IPS DF 6.9 (cell line): ENCODE measurements around the gene SLC18A3.

Source experiments
- DNase-seq: peaks from one replicate; pipeline ENCODE4 v3.0.0-alpha.2; 2013; ENCODE audit warnings: low read depth, low spot score
- H3K27ac ChIP-seq: one replicate; pipeline ENCODE4 v1.5.1; 2013; ENCODE audit warnings: low read length, control low read depth
- H3K27me3 ChIP-seq: 2 replicates; pipeline ENCODE4 v1.6.1; 2013; ENCODE audit warnings: mild to moderate bottlenecking, low read length; ENCODE audit not compliant: control insufficient read depth, insufficient read depth
- H3K36me3 ChIP-seq: 2 replicates; pipeline ENCODE4 v1.6.1; 2013; ENCODE audit warnings: low read length; ENCODE audit not compliant: control insufficient read depth, insufficient read depth
- H3K4me1 ChIP-seq: 2 replicates; pipeline ENCODE4 v1.6.1; 2013; ENCODE audit warnings: low read length; ENCODE audit not compliant: control insufficient read depth, insufficient read depth
- H3K4me3 ChIP-seq: 2 replicates; pipeline ENCODE4 v1.5.1; 2013; ENCODE audit warnings: mild to moderate bottlenecking, low read length
- H3K9me3 ChIP-seq: 2 replicates; pipeline ENCODE4 v1.6.1; 2013; ENCODE audit warnings: low read length, inconsistent platforms; ENCODE audit not compliant: control insufficient read depth, insufficient read depth
- WGBS: extraction: QIAGEN DNeasy Blood & Tissue Kit; methylation state at CpG from one replicate; pipeline ENCODE4 v1.1.7; 2013; ENCODE audit warnings: mixed read lengths, missing lambda C conversion rate; ENCODE audit not compliant: insufficient read length, insufficient coverage; 5-methylcytosine and 5-hydroxymethylcytosine counted together

The SLC18A3 gene

DNA sequence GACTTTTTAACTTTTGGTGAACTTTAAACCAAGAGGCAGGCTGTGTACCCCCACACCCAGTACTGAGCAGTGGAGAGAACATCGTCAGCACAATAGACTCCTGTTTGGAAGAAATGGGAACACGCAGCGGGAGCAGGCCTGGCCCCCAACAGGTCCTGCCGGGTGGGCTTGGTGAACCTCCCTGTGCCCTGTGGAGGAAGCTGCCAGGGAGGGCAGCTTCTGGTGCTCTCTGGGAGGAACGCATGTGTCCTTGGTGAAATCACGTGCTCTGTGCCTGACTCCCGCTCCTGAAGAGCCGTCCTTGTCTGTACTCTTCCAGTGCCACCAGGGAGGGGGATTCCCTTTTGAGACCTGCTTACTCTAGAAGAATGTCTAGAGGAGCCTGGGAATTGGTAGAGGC is 35.3 kb downstream of the SLC18A3 start:
- no peak overlapping the region for H3K27ac ChIP-seq
- no peaks in the 10 kb centered on the region for H3K9me3 ChIP-seq
- no peaks in the 10 kb centered on the region for H3K27me3 ChIP-seq
- WGBS: no CpG with 5 or more reads among the region's 8 CpGs
- no peak for DNase-seq
- H3K4me3 ChIP-seq: no peak overlapping the region
- 0 out of 2 replicates have a peak, but pooled peaks cover 3% of the 10 kb centered on the region for H3K4me1 ChIP-seq
- no peaks in the 10 kb centered on the region for H3K36me3 ChIP-seq

DNA sequence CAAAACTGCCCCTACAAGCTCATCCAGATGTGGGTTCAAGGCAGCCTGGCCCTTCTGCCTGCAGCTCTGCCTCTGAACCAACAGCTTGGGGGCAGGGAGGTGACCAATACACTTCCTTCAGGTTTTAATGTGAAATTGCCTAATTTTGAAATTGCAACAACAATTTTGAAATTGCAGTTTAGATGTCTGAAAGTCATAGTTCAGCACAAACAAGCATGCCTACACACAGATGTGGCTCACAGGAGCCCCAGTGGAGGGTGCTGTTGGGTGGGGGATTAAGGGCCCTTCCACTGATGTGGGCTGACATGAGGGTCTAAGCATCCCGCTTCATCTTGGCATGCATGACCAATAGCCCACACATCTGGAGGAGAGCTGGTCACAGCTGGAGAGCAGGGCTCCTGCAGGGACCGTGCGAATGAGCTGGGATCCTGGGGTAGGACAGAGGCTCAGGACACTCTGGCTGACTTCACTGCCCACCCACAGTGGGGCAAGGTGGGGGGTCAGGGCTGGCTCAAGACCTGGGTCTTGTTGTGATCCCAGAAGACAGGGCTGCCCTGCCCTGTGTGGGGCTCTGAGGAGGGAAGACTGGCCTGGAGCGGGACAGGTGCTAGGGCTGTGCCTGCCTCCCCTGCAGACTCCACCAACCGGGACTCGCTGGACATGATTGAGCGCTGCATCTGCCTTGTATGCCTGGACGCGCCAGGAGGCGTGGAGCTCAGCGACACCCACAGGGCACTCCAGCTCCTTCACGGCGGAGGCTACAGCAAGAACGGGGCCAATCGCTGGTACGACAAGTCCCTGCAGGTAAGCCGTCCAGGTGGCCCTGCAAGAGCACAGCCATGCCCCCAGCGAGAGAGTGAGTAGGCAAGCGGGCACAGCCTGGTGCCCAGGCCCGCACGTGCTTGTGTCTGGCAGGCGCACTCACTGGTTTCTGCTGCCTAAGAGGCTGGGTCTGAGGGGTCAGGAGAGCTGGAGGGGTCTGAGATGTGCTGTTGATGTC is 36.1 kb downstream of the SLC18A3 start:
- no peak for DNase-seq
- Histone ChIP-seq H3K4me1 (0 out of 2 replicates have a peak, but pooled peaks cover 3% of the 10 kb centered on the region), H3K4me3 (no peak overlapping the region), H3K27me3 (no peaks in the 10 kb centered on the region), H3K36me3 (no peaks in the 10 kb centered on the region), H3K27ac (no peak overlapping the region), H3K9me3 (no peaks in the 10 kb centered on the region)
- WGBS: no CpG with 5 or more reads among the region's 22 CpGs

DNA sequence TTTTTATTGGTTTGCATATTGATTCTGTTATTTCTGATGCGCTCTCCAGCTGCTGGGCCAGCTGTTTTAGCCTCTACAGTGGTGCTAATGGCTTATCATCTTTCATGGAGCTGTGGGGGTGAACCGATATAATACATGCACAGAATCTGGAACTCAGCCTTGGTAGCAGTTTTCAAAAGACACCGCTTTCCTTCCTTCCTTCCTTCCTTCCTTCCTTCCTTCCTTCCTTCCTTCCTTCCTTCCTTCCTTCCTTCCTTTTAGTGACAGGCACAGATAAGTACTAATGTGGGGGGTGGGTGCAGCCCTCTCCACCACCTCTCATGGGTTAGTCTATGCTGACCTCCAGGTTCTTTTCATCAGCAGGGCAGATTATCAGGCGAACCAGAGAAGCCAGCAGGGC is 37.4 kb downstream of the SLC18A3 start:
- H3K27me3 ChIP-seq: no peaks in the 10 kb centered on the region
- no peak overlapping the region for H3K27ac ChIP-seq
- no CpG with 5 or more reads among the region's 4 CpGs for WGBS
- no peak for DNase-seq
- no peaks in the 10 kb centered on the region for H3K9me3 ChIP-seq
- H3K4me3 ChIP-seq: no peak overlapping the region
- H3K36me3 ChIP-seq: no peaks in the 10 kb centered on the region
- H3K4me1 ChIP-seq: 0 out of 2 replicates have a peak, but pooled peaks cover 3% of the 10 kb centered on the region

DNA sequence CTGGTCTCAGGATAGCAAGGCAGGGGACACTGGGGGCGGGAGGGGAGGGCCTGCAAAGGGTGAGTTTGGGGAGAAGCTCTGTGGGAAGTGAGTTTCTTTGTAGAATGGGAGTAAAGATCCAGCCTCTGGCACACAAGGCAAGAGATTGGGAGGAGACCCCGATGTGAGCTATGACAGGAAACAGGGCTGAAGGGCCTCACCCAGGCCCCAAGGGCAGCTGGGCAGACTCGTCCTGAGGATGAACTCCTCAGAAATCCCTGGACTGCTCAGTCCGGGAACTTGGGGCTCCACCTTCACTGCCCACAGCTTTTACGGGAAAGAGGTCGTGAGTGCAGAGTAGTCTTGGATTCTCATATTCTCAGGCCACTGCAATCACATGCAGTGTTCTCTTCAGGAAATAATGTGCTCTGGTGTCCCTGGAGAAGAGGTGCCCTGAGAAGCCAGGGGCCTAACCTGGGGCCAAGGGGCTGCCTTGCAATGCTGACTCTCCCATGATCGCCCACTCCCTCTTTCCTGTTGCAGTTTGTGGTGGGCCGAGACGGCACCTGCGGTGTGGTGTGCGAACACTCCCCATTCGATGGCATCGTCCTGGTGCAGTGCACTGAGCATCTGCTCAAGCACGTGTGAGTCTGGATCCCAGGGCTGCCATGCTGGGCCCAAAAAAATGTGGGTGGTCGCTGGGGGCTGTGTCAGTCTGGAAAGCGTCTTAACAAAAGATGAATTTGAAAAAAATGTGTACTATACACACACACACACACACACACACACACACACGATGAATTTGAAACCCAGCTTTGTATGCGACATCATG is 38.1 kb downstream of the SLC18A3 start:
- no peak overlapping the region for H3K27ac ChIP-seq
- H3K4me1 ChIP-seq: 0 out of 2 replicates have a peak, but pooled peaks cover 3% of the 10 kb centered on the region
- H3K9me3 ChIP-seq: no peaks in the 10 kb centered on the region
- no peaks in the 10 kb centered on the region for H3K27me3 ChIP-seq
- no CpG with 5 or more reads among the region's 18 CpGs for WGBS
- H3K36me3 ChIP-seq: no peaks in the 10 kb centered on the region
- no peak overlapping the region for H3K4me3 ChIP-seq
- no peak for DNase-seq

DNA sequence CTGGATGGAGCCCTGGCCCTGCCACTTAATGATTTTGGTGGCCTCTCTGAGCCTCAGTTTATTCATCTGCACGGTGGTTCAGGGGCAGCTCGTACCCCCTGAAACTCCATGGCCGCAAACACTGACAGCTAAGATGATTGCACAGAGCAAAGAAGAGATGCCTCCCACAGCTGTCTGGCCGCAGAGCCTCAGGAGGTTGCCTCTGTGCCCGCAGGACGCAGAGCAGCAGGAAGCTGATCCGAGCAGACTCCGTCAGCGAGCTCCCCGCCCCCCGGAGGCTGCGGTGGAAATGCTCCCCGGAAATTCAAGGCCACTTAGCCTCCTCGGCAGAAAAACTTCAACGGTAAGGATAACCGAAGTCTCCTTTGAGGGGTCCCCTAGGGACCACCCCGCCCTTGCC is 39.2 kb downstream of the SLC18A3 start:
- Histone ChIP-seq H3K27ac (no peak overlapping the region), H3K9me3 (no peaks in the 10 kb centered on the region), H3K4me1 (0 out of 2 replicates have a peak, but pooled peaks cover 3% of the 10 kb centered on the region), H3K27me3 (no peaks in the 10 kb centered on the region), H3K4me3 (no peak overlapping the region), H3K36me3 (no peaks in the 10 kb centered on the region)
- no CpG with 5 or more reads among the region's 17 CpGs for WGBS
- DNase-seq: no peak

DNA sequence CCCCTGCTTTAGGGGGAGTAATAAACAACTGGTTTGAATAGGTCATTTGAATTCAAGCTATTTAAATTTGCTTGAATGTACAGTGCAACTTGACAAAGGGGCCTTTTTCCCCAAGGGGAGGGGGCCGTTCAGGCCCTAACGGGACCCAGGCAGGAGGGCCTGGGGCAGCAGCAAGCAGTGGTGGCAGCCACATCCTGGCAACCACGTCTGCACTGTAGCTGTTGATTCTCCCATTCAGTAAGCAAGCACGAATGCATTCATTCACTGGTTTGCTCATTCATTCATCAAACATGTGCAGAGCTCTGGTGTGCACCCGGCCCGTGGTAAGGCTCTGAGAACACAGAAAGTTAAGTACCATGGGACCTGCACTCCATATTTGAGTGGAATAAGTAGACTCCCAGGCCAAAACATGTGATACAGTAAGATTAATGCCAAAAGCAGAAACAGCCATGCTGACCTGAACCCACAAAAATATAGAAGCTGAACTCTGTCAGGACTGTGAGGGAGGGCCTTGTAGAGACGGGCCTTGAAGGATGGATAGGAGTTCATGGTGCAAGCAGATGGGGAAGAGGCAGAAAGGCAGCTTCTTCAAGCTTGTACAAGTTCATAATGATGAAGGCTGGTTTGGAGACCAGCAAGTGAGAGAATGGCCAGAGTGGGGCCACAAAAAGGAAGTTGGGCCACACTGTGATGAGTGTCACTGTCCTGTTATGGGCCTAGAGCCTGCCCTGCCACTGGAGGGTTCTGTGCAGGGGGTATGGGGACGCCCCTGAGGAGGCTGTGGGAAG is 40.0 kb downstream of the SLC18A3 start:
- DNase-seq: no peak

DNA sequence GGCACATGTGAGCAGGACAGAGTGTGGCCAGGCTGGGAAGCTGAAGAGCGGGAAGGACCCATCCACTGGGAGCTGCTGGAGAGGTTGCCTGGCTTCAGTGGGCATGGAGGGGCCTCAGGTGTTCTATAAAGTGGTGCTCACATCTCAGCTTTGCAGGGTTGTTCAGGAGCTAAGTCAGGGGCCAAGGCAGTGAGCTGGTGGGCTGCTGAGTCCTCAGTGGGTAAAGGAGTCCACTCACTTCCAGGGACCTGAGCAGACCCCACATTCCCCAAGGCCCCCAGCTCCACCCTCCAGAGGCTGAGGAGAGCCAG is 40.6 kb downstream of the SLC18A3 start:
- Histone ChIP-seq H3K4me1 (0 out of 2 replicates have a peak, but pooled peaks cover 3% of the 10 kb centered on the region), H3K36me3 (no peaks in the 10 kb centered on the region), H3K27me3 (no peaks in the 10 kb centered on the region), H3K9me3 (no peaks in the 10 kb centered on the region), H3K4me3 (no peak overlapping the region), H3K27ac (no peak overlapping the region)
- no CpG with 5 or more reads among the region's 1 CpG for WGBS
- no peak for DNase-seq

More for the DNA sequence above, 40.0 kb downstream of the SLC18A3 start:
- H3K27ac ChIP-seq: no peak overlapping the region
- WGBS: no CpG with 5 or more reads among the region's 8 CpGs
- no peaks in the 10 kb centered on the region for H3K36me3 ChIP-seq
- no peaks in the 10 kb centered on the region for H3K27me3 ChIP-seq
- 0 out of 2 replicates have a peak, but pooled peaks cover 3% of the 10 kb centered on the region for H3K4me1 ChIP-seq
- no peak overlapping the region for H3K4me3 ChIP-seq
- no peaks in the 10 kb centered on the region for H3K9me3 ChIP-seq

DNA sequence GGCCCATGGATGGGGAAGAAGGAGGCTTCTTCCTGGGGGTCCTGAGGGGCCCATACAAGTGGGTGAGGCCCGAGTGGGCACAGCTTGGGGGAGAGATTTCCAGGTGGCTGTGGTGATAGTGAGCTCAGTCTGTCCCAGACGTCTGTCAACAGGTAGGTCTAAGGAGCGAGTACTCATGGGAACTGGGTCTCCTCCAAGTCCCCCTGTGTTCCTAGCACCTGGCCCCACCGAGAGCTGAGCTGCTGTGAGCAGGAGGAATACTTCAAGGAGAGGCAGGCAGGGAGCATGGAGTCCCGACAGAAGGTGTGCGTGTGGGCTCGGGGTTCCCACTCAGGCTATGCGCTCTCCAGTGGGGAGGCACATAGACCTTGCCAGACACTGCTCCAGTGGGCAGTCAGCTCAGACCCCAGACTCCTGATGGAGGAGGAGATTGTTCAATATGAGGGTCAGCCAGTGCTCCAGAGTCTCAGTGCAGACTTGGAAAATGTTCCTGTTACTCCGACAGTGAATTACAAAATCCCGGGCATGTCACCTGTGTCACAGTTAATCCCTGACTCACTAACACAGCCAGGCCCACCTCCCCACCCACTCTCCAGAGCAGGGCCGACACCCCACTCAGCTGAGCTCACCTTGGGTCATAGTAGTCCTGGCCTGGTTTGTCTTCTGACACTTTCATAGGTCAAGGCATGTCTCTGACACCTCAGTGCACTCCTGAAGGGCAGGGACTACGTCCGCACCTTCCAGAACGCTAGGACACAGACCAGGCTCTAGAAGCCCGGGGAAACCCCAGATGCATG is 41.1 kb downstream of the SLC18A3 start:
- WGBS: no CpG with 5 or more reads among the region's 15 CpGs
- Histone ChIP-seq H3K9me3 (no peaks in the 10 kb centered on the region), H3K4me1 (0 out of 2 replicates have a peak, but pooled peaks cover 3% of the 10 kb centered on the region), H3K36me3 (no peaks in the 10 kb centered on the region), H3K27me3 (no peaks in the 10 kb centered on the region), H3K4me3 (no peak overlapping the region), H3K27ac (no peak overlapping the region)
- DNase-seq: no peak

DNA sequence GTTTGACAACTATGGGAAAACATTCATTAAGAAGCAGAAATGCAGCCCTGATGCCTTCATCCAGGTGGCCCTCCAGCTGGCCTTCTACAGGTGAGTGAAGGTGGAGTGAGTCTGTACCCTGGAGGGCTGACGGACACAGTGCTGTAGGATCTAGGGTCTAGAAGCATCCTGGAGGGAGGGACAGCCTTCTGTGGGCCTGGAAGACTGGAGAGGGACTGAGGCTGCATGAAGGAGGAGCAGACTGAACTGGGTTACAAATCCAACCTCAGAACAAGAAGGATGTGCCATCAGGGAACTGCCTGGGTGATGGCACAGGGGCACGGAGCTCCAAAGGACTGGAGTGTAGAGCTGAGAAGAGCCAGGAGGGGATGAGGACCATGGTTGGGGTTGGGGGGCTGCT is 41.8 kb downstream of the SLC18A3 start:
- Histone ChIP-seq H3K4me1 (0 out of 2 replicates have a peak, but pooled peaks cover 1% of the 10 kb centered on the region), H3K9me3 (no peaks in the 10 kb centered on the region), H3K27ac (no peak overlapping the region), H3K27me3 (no peaks in the 10 kb centered on the region), H3K4me3 (no peak overlapping the region), H3K36me3 (no peaks in the 10 kb centered on the region)
- DNase-seq: no peak
- no CpG with 5 or more reads among the region's 2 CpGs for WGBS
